ENCODE data around the gene NPTXR.

NPTXR gene

DNA sequence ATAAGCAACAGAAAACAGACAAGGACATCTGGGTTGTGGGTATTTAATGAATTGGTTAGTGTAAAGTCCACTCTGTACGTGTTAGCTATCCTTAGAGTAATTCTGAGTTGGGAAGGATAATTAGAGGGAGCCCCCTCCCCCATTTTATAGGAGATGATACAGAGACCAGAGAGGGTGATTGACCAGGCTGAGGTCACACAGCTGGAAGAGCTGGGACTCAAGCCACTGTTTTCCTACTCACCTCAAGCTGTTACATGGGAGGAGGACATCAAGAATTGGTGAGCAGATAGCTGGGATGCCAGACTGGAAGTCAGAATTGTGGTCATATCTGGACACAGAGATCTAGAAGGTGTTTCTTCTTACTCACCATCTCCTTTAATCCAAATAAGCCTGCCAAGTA lies 8.7 kb upstream of the NPTXR start:
- TF ChIP-seq, protein P1, sequence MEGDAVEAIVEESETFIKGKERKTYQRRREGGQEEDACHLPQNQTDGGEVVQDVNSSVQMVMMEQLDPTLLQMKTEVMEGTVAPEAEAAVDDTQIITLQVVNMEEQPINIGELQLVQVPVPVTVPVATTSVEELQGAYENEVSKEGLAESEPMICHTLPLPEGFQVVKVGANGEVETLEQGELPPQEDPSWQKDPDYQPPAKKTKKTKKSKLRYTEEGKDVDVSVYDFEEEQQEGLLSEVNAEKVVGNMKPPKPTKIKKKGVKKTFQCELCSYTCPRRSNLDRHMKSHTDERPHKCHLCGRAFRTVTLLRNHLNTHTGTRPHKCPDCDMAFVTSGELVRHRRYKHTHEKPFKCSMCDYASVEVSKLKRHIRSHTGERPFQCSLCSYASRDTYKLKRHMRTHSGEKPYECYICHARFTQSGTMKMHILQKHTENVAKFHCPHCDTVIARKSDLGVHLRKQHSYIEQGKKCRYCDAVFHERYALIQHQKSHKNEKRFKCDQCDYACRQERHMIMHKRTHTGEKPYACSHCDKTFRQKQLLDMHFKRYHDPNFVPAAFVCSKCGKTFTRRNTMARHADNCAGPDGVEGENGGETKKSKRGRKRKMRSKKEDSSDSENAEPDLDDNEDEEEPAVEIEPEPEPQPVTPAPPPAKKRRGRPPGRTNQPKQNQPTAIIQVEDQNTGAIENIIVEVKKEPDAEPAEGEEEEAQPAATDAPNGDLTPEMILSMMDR (conservative IDR thresholded peaks at IDR 0.05; ENCODE audit: low read depth) = no peak
- POLR2A ChIA-PET (ENCODE audit: low non-redundant PET) = no interaction called here
- no peak for DNase-seq (ENCODE audit: low spot score)
- no peak overlapping the region for H3K27ac ChIP-seq
- CTCF ChIA-PET = no interaction called here

DNA sequence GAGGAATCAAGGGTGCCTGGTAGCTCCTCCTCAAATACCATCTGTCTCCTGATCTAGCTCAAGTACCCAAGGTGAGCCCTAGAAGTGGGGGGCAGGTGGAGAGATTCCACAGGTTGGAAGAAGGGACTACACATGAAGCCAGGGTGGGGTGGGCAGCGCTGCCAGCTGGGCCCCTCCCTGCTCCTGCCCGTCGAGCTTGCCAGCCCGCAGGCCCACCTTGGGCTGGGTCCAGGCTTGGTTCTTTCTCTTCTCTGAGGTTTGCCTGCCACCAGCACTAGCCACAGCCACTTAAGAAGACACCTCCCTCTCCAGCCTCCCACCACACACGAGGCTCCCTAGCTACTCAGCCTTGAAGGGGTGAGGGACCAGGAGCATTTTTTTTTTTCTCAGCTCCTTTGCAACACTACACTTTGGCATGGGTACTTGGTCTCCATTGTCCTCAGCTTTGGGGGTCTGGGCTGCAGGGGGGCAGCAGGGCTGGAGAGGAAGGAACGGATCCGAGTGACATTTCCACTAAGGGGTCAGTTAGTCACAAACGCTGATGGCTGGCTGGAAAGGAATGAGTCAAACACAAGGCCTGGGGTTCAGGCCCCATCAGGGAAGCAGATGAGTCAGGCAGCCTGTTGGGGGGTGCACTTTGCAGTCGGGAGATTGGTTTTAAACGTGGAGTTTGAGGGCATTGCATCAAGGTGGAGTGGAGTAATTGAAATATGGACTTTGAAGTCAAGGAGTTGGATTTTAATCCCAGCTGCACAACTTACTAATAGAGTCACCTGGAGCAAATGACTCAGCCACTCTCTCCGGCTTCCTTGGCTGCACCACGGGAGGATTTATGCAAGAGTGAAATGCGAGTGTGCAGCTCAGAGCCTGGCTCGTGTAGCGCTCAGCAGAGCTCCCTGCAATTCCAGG lies 7.4 kb upstream of the NPTXR start:
- H3K27ac ChIP-seq = peak overlapping the region; percentile 66
- POLR2A ChIA-PET (ENCODE audit: low non-redundant PET) = no interaction called here
- peak; percentile 48 for DNase-seq (ENCODE audit: low spot score)
- CTCF ChIA-PET = interaction anchor here (0.6 kb wide), 2 partner anchors 482 to 613 kb away, joined by 4 read pairs; no protein-coding TSS in a partner anchor
- TF ChIP-seq, protein P1 (conservative IDR thresholded peaks at IDR 0.05; ENCODE audit: low read depth) = no peak

DNA sequence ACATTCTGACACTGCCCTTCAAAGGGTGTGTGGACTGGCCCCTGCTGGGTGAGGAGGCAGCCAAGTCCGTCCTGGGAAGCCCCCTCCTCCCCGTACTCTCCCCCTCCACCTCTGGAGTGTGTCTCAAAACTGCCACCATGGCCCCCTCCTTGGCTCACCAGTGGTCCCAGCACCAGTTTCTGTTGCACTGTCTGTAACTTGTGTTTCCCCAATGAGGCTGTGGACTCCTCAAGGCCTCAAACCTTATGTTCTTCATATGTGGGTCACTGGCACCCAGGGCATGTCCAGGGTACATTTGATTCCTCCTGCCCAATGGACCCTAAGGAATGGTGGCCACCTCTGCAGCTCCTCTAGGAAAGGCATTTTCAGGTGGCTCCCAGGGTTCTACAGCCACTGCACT lies 6.6 kb upstream of the NPTXR start:
- no peak overlapping the region for H3K27ac ChIP-seq
- ChIA-PET POLR2A (ENCODE audit: low non-redundant PET) (no interaction called here), CTCF (interaction anchor here (0.6 kb wide), 2 partner anchors 481 to 614 kb away, joined by 4 read pairs; no protein-coding TSS in a partner anchor)
- TF ChIP-seq, protein P1 (conservative IDR thresholded peaks at IDR 0.05; ENCODE audit: low read depth) = no peak
- no peak for DNase-seq (ENCODE audit: low spot score)

DNA sequence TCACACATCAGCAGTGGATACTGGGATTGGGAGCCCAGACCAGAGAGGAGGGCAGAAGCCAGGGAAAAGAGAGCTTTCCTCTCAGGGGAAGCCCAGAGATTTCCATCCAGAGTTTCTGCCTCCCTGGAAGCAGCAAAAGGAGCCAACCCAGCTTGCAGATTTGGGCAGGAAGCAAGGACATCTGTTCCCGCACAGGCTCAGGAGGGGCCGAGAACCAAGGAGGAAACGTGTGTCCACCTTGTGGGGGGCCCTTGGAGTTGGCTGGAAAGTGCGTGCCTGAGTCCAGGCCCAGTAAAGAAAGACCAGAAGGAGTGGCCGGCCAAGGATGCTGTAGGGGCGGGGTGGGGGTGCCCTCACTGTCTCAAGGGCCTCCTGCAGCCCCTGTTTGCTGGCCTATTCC lies 6.0 kb upstream of the NPTXR start:
- TF ChIP-seq, protein P1 (conservative IDR thresholded peaks at IDR 0.05; ENCODE audit: low read depth) = no peak
- CTCF ChIA-PET = no interaction called here
- POLR2A ChIA-PET (ENCODE audit: low non-redundant PET) = no interaction called here
- DNase-seq (ENCODE audit: low spot score) = no peak
- no peak overlapping the region for H3K27ac ChIP-seq

DNA sequence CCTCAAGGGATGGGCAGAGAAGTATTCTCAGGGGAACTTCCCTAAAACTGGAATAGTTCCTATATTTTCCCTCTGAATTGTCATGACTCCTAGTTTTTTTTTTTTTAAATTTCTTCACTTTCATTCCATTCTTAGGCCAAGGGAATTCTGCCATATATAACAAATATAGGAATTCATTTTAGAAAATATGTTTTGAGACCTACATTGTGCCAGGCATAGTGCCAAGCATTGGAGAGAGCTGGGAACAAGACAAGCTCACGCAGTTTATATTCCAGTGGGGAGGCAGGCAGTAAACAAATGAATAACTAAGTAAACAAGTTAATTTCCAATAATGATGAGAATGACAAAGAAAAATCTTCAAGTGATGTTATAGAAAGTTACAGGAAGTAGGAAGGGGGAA lies 2.6 kb upstream of the NPTXR start:
- POLR2A ChIA-PET (ENCODE audit: low non-redundant PET) = no interaction called here
- CTCF ChIA-PET = interaction anchor here (0.5 to 0.6 kb wide), 2 partner anchors 240 to 269 kb away, joined by 4 to 7 read pairs; no protein-coding TSS in a partner anchor
- H3K27ac ChIP-seq = no peak overlapping the region
- TF ChIP-seq, protein P1 (conservative IDR thresholded peaks at IDR 0.05; ENCODE audit: low read depth) = no peak
- no peak for DNase-seq (ENCODE audit: low spot score)

DNA sequence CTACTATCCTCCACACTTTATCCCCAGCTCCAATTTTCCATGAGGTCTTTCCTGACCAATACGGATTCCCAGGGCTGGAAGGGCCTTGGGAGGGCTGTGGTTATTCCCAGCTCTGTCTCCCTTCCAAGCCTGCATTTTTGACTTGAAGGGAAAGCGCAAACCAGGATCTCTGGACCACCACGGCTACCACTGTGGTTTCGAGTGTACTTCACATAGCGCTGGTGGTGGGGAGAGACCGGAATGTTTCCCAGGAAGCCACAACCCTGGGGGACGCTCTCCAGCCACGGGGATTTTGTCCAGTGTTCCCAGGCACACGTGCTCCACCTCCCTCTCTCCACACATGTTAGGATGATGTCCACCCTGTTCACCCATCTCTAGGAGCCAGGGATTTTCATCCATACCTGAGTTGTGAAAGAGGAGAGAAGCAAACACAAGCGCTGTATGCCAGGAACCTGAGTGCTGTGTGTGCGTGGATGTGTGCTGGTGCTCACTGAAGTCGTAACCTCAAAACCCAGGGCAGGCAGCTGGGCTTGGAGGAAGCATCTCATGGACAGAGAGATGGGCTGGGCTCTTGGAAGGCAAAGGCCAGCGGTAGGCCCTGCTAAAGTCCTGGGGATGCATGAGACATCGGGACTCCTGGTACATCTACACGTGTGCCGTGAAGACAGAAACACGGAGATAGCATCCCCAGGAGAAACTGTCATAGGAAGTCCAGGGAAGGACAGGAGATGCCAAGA lies 1.3 kb upstream of the NPTXR start:
- ChIA-PET CTCF (no interaction called here), POLR2A (ENCODE audit: low non-redundant PET) (no interaction called here)
- TF ChIP-seq, protein P1 (conservative IDR thresholded peaks at IDR 0.05; ENCODE audit: low read depth) = no peak
- H3K27ac ChIP-seq = no peak overlapping the region
- no peak for DNase-seq (ENCODE audit: low spot score)

All from RWPE1 (cell line).